NK-92 (cell line): ENCODE measurements around the gene NSL1.
"Not testable (repeated sequence)": the region's sequence is repeated elsewhere in the genome, so short reads cannot be mapped to it uniquely, and the experiment has no call there.

Experiments used
- DNase-seq: peaks from one replicate; lab custom pipeline; 2025; ENCODE audit not compliant: unreplicated experiment; lab: John Stamatoyannopoulos, UW

Gene NSL1

GRCh38 chr1:212711974-212712373, 79.6 kb downstream of the NSL1 start:
- not testable (repeated sequence) for DNase-seq

- no peak for DNase-seq
Measured at GRCh38 chr1:212710566-212710965, 81.0 kb downstream of the NSL1 start.

- DNase-seq: no peak
Measured at GRCh38 chr1:212703991-212704564, 87.5 kb downstream of the NSL1 start.

GRCh38 chr1:212702672-212703071, 88.9 kb downstream of the NSL1 start:
- no peak for DNase-seq

- no peak for DNase-seq
Measured at GRCh38 chr1:212701910-212702309, 89.7 kb downstream of the NSL1 start.

- DNase-seq: no peak
Measured at GRCh38 chr1:212700892-212701819, 90.4 kb downstream of the NSL1 start.

- no peak for DNase-seq
Measured at GRCh38 chr1:212700223-212700891, 91.2 kb downstream of the NSL1 start.

- no peak for DNase-seq
Measured at GRCh38 chr1:212699625-212700222, 91.9 kb downstream of the NSL1 start, which contains the start of gene BATF3. BATF3 (minus strand) TSS chr1:212699840; CDS start chr1:212699762, 78 bp downstream.

- DNase-seq: no peak
Measured at GRCh38 chr1:212699104-212699624, 92.4 kb downstream of the NSL1 start.

- no peak for DNase-seq
Measured at GRCh38 chr1:212698467-212699103, 93.0 kb downstream of the NSL1 start.

GRCh38 chr1:212696721-212697331, 94.8 kb downstream of the NSL1 start:
- DNase-seq: no peak

- no peak for DNase-seq
Measured at GRCh38 chr1:212692774-212693644, 98.6 kb downstream of the NSL1 start.

GRCh38 chr1:212691561-212692071, 100.0 kb downstream of the NSL1 start:
- DNase-seq: no peak

GRCh38 chr1:212690816-212691403, 100.7 kb downstream of the NSL1 start:
- DNase-seq: no peak

- DNase-seq: no peak
Measured at GRCh38 chr1:212689758-212690529, 101.6 kb downstream of the NSL1 start.

- DNase-seq: no peak
Measured at GRCh38 chr1:212689196-212689725, 102.3 kb downstream of the NSL1 start.

GRCh38 chr1:212688341-212689047, 103.1 kb downstream of the NSL1 start:
- DNase-seq: no peak
